WTC11 (cell line): ENCODE data around the gene AHNAK. TPM values are rescaled to one million over a fixed set of nuclear protein-coding genes. Genes with fewer than 3 reads are reported as not detected.

Experiments
- ATAC-seq: fragments of 200-7000 bp; cut with Tn5 transposase; 2 replicates; pipeline ENCODE4 v1.10.0; 2021; ENCODE audit warnings: mild to moderate bottlenecking, moderate library complexity
- CTCF ChIA-PET: fragments of 300-600 bp; sonication (Branson Sonifier 250); formaldehyde crosslinking; loops from one replicate; lab custom pipeline; 2021; ENCODE audit warnings: antibody characterized with exemption; lab: Charles Lee
- POLR2A ChIA-PET: fragments of 350-600 bp; sonication (Branson Sonifier 250); formaldehyde crosslinking; loops from one replicate; lab custom pipeline; 2021; ENCODE audit warnings: antibody characterized with exemption; lab: Charles Lee
- DNase-seq: peaks from one replicate; pipeline ENCODE4 v3.0.0; 2021; ENCODE audit warnings: low spot score
- H3K27ac Mint-ChIP-seq: 2 replicates; pipeline ENCODE4 v1.8.0; 2021; ENCODE audit warnings: mixed read lengths
- H3K27me3 Mint-ChIP-seq: 2 replicates; pipeline ENCODE4 v1.8.0; 2021; ENCODE audit warnings: low read depth, mild to moderate bottlenecking, moderate library complexity, mixed read lengths
- H3K36me3 Mint-ChIP-seq: 2 replicates; pipeline ENCODE4 v1.8.0; 2021; ENCODE audit warnings: mixed read lengths
- H3K4me1 Mint-ChIP-seq: 2 replicates; pipeline ENCODE4 v1.8.0; 2022; ENCODE audit warnings: mixed read lengths
- H3K4me3 Mint-ChIP-seq: 2 replicates; pipeline ENCODE4 v1.8.0; 2021; ENCODE audit warnings: mild to moderate bottlenecking, moderate library complexity, mixed read lengths
- H3K9me3 Mint-ChIP-seq: 2 replicates; pipeline ENCODE4 v1.8.0; 2021; ENCODE audit warnings: mixed read lengths
- CBFB ChIP-seq: sonication (generic); formaldehyde crosslinking; IDR thresholded peaks from 2 replicates; pipeline ENCODE4 v1.8.1; 2022; ENCODE audit warnings: mild to moderate bottlenecking, low read depth, missing genetic modification reagents
- ETV6 ChIP-seq: sonication (generic); formaldehyde crosslinking; IDR thresholded peaks from 2 replicates; pipeline ENCODE4 v1.8.1; 2022; ENCODE audit warnings: mild to moderate bottlenecking, missing genetic modification reagents
- GTF2I ChIP-seq: fragments of 250-450 bp; sonication (Bioruptor Pico); conservative IDR thresholded peaks from 2 replicates; pipeline ENCODE4 v1.4.0; 2021; ENCODE audit warnings: mild to moderate bottlenecking
- NFATC4 ChIP-seq: fragments of 250-450 bp; sonication (Bioruptor Pico); IDR thresholded peaks from 2 replicates; pipeline ENCODE4 v1.9.0; 2021; ENCODE audit warnings: mild to moderate bottlenecking
- NR3C1 ChIP-seq: sonication (generic); formaldehyde crosslinking; conservative IDR thresholded peaks from 2 replicates; pipeline ENCODE4 v1.8.1; 2023; ENCODE audit warnings: low read depth, mild to moderate bottlenecking, missing genetic modification reagents
- OVOL2 ChIP-seq: fragments of 250-450 bp; sonication (Bioruptor Pico); IDR thresholded peaks from 2 replicates; pipeline ENCODE4 v1.9.0; 2021; ENCODE audit warnings: mild to moderate bottlenecking, borderline replicate concordance
- PRRX2 ChIP-seq: fragments of 250-450 bp; sonication (Bioruptor Pico); IDR thresholded peaks from 2 replicates; pipeline ENCODE4 v1.8.0; 2021; ENCODE audit warnings: mild to moderate bottlenecking
- SMAD4 ChIP-seq: sonication (generic); formaldehyde crosslinking; IDR thresholded peaks from 2 replicates; pipeline ENCODE4 v1.8.0; 2022; ENCODE audit warnings: mild to moderate bottlenecking, missing genetic modification reagents
- SOX15 ChIP-seq: fragments of 250-450 bp; sonication (Bioruptor Pico); IDR thresholded peaks from 2 replicates; pipeline ENCODE4 v1.9.0; 2021; ENCODE audit warnings: mild to moderate bottlenecking
- TEAD1 ChIP-seq: sonication (generic); formaldehyde crosslinking; IDR thresholded peaks from 2 replicates; pipeline ENCODE4 v1.8.0; 2022; ENCODE audit warnings: mild to moderate bottlenecking, missing genetic modification reagents
- TEAD4 ChIP-seq: sonication (generic); formaldehyde crosslinking; IDR thresholded peaks from 2 replicates; pipeline ENCODE4 v1.8.0; 2022; ENCODE audit warnings: mild to moderate bottlenecking, missing genetic modification reagents
- TP53 ChIP-seq: sonication (generic); formaldehyde crosslinking; IDR thresholded peaks from 2 replicates; pipeline ENCODE4 v1.8.1; 2023; ENCODE audit warnings: mild to moderate bottlenecking, missing genetic modification reagents
- ZBTB21 ChIP-seq: sonication (generic); formaldehyde crosslinking; IDR thresholded peaks from 2 replicates; pipeline ENCODE4 v1.8.1; 2023; ENCODE audit warnings: mild to moderate bottlenecking, missing genetic modification reagents, borderline replicate concordance
- ZNF138 ChIP-seq: sonication (generic); formaldehyde crosslinking; conservative IDR thresholded peaks from 2 replicates; pipeline ENCODE4 v1.8.1; 2022; ENCODE audit warnings: mild to moderate bottlenecking, moderate library complexity, missing genetic modification reagents
- total RNA-seq: library from RNA; stranded (reverse); gene quantifications from 3 replicates; pipeline ENCODE4 v1.2.3, GENCODE V29; 2021
- TF ChIP-seq, protein P1 (sequence below): sonication (generic); formaldehyde crosslinking; IDR thresholded peaks from 2 replicates; pipeline ENCODE4 v1.8.0; 2022; ENCODE audit warnings: mild to moderate bottlenecking, missing genetic modification reagents
- TF ChIP-seq, protein P2 (sequence below): sonication (generic); formaldehyde crosslinking; IDR thresholded peaks from 2 replicates; pipeline ENCODE4 v1.8.0; 2022; ENCODE audit warnings: mild to moderate bottlenecking, missing genetic modification reagents
- TF ChIP-seq, protein P3 (sequence below): sonication (generic); formaldehyde crosslinking; IDR thresholded peaks from 2 replicates; pipeline ENCODE4 v1.8.1; 2022; ENCODE audit warnings: low read depth, mild to moderate bottlenecking, moderate library complexity, missing genetic modification reagents, borderline replicate concordance
- TF ChIP-seq, protein P4 (sequence below): sonication (generic); formaldehyde crosslinking; IDR thresholded peaks from 2 replicates; pipeline ENCODE4 v1.8.0; 2023; ENCODE audit warnings: missing genetic modification reagents, mild to moderate bottlenecking, borderline replicate concordance
- TF ChIP-seq, protein P5 (sequence below): fragments of 250-450 bp; sonication (Bioruptor Pico); IDR thresholded peaks from 2 replicates; pipeline ENCODE4 v1.9.0; 2021; ENCODE audit warnings: mild to moderate bottlenecking
- TF ChIP-seq, protein P6 (sequence below): fragments of 250-450 bp; sonication (Bioruptor Pico); conservative IDR thresholded peaks from 2 replicates; pipeline ENCODE4 v1.9.0; 2021; ENCODE audit warnings: mild to moderate bottlenecking
- TF ChIP-seq, protein P7 (sequence below): sonication (generic); formaldehyde crosslinking; IDR thresholded peaks from 2 replicates; pipeline ENCODE4 v1.8.1; 2023; ENCODE audit warnings: mild to moderate bottlenecking, moderate library complexity, missing genetic modification reagents

Gene AHNAK
- total RNA-seq, 1 experiment from 2014 or later, result 21.0 TPM

DNA sequence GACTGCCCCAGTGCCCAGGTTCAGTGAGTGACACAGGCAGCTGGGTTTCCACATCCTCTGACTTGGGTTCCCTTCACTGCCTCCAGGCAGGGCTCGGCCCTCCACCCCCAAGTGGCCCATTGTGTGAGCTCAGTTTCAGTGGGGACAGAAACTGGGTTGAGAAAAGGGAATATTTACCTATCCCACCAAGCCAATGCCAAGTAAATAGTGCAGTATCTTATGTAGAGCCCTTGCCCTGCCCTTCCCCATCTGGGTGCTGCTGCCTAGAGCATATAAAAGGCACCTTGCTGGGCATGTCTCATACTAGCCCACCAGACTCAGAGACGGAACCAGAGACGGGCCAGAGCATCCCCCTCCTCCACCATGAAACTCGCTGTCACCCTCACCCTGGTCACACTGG, 127.9 kb downstream of the AHNAK start, which contains the start of gene SCGB1A1:
TSS of gene SCGB1A1 (plus strand) at position 301 of the 400 bp plus-strand sequence. CDS start at position 364, 63 bp downstream.
- Mint-ChIP-seq H3K36me3 (no peaks in the 10 kb centered on the region), H3K27me3 (peaks cover 31% of the 10 kb centered on the region), H3K4me1 (no peaks in the 10 kb centered on the region), H3K27ac (no peak within 1 kb of the TSS), H3K9me3 (no peaks in the 10 kb centered on the region), H3K4me3 (no peak within 1 kb of the TSS)
- ATAC-seq (no peak), DNase-seq (no peak)
- TF ChIP-seq SMAD4 (CRISPR knock-in tag) (no peak), GTF2I (CRISPR knock-in tag) (no peak), TEAD4 (CRISPR knock-in tag) (no peak), TP53 (CRISPR knock-in tag) (no peak), NR3C1 (CRISPR knock-in tag) (no peak)
- POLR2A ChIA-PET, result no interaction called here
- CTCF ChIA-PET, result interaction anchor here (1.1 to 11.8 kb wide), 3 partner anchors 24 to 142 kb away, joined by 3 to 552 read pairs (median 18); partner anchors contain the start of gene AHNAK

DNA sequence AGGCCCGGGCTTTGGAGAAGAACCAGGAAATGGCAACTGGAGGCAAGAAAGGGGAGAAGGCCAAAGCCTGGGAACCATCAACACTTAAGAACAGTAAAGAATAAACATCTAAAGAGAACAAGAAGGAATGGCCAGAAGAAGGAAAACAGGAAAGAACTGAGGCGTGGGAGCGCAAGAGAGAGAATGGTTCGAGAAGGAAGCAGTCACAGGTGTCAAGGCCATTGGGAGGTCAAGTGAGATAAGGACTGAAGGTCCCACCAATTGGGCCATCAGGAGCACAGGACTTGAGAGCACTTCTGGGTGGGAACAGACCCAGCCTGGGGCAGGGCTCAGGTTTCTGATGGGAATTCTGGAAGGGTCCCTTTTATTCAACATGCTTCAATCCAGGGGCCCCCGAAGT, 128.5 kb downstream of the AHNAK start:
- ChIA-PET POLR2A (no interaction called here), CTCF (interaction anchor here (3.2 to 11.8 kb wide), 2 partner anchors 23 to 124 kb away, joined by 18 to 552 read pairs; partner anchors contain the start of gene AHNAK)
- Mint-ChIP-seq H3K27ac (no peak overlapping the region), H3K27me3 (peaks cover 25% of the 10 kb centered on the region), H3K4me1 (no peaks in the 10 kb centered on the region), H3K4me3 (no peak overlapping the region), H3K9me3 (no peaks in the 10 kb centered on the region), H3K36me3 (no peaks in the 10 kb centered on the region)
- DNase-seq (no peak), ATAC-seq (no peak)
- TF ChIP-seq, protein P1, sequence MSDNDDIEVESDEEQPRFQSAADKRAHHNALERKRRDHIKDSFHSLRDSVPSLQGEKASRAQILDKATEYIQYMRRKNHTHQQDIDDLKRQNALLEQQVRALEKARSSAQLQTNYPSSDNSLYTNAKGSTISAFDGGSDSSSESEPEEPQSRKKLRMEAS (CRISPR knock-in tag), result no peak
- TF ChIP-seq NFATC4 (CRISPR knock-in tag), result no peak
- TF ChIP-seq CBFB (CRISPR knock-in tag), result no peak
- no peak for TF ChIP-seq OVOL2 (CRISPR knock-in tag)

DNA sequence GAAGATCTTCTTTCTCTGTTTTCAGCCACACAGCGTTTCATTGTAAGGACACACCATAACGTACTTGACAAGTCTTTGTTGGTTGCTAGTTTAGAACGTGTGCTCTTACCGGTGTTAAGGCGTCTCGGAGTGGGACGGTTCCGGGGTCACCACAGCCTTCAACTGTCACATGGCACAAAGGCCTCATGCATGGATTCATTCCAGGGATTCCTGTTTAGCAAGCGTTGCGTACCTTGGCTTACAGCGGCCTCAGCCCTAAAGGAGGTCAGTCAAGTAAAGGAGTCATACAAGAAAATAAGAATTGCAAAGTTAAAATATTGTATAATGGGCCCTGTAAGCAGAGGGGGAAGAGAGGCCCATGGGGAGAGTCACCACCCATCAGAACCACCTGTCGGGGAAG, 130.0 kb downstream of the AHNAK start:
- Mint-ChIP-seq H3K4me1 (no peaks in the 10 kb centered on the region), H3K9me3 (no peaks in the 10 kb centered on the region), H3K4me3 (no peak overlapping the region), H3K27me3 (peaks cover 10% of the 10 kb centered on the region), H3K27ac (no peak overlapping the region), H3K36me3 (no peaks in the 10 kb centered on the region)
- DNase-seq (no peak), ATAC-seq (no peak)
- ChIA-PET CTCF (interaction anchor here (1.4 kb wide), 2 partner anchors 127 to 144 kb away, joined by 5 to 8 read pairs; no protein-coding TSS in a partner anchor), POLR2A (no interaction called here)
- TF ChIP-seq, protein P2, sequence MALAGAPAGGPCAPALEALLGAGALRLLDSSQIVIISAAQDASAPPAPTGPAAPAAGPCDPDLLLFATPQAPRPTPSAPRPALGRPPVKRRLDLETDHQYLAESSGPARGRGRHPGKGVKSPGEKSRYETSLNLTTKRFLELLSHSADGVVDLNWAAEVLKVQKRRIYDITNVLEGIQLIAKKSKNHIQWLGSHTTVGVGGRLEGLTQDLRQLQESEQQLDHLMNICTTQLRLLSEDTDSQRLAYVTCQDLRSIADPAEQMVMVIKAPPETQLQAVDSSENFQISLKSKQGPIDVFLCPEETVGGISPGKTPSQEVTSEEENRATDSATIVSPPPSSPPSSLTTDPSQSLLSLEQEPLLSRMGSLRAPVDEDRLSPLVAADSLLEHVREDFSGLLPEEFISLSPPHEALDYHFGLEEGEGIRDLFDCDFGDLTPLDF (CRISPR knock-in tag), result no peak
- TF ChIP-seq, protein P3, sequence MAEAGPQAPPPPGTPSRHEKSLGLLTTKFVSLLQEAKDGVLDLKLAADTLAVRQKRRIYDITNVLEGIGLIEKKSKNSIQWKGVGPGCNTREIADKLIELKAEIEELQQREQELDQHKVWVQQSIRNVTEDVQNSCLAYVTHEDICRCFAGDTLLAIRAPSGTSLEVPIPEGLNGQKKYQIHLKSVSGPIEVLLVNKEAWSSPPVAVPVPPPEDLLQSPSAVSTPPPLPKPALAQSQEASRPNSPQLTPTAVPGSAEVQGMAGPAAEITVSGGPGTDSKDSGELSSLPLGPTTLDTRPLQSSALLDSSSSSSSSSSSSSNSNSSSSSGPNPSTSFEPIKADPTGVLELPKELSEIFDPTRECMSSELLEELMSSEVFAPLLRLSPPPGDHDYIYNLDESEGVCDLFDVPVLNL, result no peak
- TF ChIP-seq, protein P4, sequence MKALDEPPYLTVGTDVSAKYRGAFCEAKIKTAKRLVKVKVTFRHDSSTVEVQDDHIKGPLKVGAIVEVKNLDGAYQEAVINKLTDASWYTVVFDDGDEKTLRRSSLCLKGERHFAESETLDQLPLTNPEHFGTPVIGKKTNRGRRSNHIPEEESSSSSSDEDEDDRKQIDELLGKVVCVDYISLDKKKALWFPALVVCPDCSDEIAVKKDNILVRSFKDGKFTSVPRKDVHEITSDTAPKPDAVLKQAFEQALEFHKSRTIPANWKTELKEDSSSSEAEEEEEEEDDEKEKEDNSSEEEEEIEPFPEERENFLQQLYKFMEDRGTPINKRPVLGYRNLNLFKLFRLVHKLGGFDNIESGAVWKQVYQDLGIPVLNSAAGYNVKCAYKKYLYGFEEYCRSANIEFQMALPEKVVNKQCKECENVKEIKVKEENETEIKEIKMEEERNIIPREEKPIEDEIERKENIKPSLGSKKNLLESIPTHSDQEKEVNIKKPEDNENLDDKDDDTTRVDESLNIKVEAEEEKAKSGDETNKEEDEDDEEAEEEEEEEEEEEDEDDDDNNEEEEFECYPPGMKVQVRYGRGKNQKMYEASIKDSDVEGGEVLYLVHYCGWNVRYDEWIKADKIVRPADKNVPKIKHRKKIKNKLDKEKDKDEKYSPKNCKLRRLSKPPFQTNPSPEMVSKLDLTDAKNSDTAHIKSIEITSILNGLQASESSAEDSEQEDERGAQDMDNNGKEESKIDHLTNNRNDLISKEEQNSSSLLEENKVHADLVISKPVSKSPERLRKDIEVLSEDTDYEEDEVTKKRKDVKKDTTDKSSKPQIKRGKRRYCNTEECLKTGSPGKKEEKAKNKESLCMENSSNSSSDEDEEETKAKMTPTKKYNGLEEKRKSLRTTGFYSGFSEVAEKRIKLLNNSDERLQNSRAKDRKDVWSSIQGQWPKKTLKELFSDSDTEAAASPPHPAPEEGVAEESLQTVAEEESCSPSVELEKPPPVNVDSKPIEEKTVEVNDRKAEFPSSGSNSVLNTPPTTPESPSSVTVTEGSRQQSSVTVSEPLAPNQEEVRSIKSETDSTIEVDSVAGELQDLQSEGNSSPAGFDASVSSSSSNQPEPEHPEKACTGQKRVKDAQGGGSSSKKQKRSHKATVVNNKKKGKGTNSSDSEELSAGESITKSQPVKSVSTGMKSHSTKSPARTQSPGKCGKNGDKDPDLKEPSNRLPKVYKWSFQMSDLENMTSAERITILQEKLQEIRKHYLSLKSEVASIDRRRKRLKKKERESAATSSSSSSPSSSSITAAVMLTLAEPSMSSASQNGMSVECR (CRISPR knock-in tag), result no peak
- TF ChIP-seq PRRX2 (CRISPR knock-in tag) (no peak), TEAD1 (no peak), ZNF138 (CRISPR knock-in tag) (no peak), SOX15 (no peak), ZBTB21 (CRISPR knock-in tag) (no peak), ETV6 (CRISPR knock-in tag) (no peak)
- TF ChIP-seq, protein P5, sequence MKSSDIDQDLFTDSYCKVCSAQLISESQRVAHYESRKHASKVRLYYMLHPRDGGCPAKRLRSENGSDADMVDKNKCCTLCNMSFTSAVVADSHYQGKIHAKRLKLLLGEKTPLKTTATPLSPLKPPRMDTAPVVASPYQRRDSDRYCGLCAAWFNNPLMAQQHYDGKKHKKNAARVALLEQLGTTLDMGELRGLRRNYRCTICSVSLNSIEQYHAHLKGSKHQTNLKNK (CRISPR knock-in tag), result no peak
- TF ChIP-seq, protein P6, sequence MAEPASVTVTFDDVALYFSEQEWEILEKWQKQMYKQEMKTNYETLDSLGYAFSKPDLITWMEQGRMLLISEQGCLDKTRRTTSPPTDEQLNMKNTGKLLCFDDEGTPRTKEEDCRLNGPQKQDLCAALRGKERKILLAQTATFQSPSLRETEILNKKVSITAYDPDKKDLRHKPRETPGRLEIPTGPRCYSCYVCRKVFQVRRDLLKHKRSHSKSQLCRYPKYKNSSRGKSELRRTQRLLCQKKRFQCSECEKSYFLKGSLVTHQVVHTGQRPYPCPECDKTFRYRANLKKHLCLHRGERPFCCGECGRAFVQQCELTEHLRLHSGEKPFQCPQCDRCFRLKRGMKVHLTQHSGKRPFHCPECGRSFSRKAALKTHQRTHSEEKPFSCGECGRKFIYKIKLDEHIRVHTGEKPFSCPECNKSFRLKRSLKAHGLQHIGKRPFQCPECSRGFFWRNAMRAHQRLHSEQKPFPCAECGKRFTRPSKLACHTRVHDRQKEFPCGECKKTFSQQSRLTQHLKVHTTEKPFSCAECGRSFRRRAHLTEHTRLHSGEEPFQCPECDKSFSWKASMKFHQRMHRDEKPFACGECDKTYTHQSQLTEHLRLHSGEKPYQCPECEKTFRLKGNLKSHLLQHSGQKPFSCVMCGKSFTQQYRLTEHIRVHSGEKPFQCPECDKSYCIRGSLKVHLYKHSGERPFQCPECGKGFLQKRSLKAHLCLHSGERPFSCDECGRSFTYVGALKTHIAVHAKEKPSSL, result no peak
- TF ChIP-seq, protein P7, sequence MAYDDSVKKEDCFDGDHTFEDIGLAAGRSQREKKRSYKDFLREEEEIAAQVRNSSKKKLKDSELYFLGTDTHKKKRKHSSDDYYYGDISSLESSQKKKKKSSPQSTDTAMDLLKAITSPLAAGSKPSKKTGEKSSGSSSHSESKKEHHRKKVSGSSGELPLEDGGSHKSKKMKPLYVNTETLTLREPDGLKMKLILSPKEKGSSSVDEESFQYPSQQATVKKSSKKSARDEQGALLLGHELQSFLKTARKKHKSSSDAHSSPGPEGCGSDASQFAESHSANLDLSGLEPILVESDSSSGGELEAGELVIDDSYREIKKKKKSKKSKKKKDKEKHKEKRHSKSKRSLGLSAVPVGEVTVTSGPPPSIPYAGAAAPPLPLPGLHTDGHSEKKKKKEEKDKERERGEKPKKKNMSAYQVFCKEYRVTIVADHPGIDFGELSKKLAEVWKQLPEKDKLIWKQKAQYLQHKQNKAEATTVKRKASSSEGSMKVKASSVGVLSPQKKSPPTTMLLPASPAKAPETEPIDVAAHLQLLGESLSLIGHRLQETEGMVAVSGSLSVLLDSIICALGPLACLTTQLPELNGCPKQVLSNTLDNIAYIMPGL, result no peak
